Activated T-helper 1 cell treated with anti-CD3 and anti-CD28 coated beads, Interleukin-12 subunit alpha, Interleukin-12 subunit beta, Interleukin-2, Interleukin-4 antibody, amounts not matched to agents 30 ng/mL and 10 ng/mL and 1 ng/mL, durations not matched to agents 14 hours and 24 hours and 36 hours (primary cell): Measurements from ENCODE around the gene PLCB1. TPM values are rescaled to one million over a fixed set of nuclear protein-coding genes. Genes with fewer than 3 reads are reported as not detected.

Experiments
- DNase-seq: peaks from one replicate; pipeline ENCODE4 v3.0.0; 2021; ENCODE audit warnings: low spot score
- H3K27ac Mint-ChIP-seq: one replicate; pipeline ENCODE4 v1.8.0; 2021; ENCODE audit warnings: mild to moderate bottlenecking, mixed read lengths
- H3K27me3 Mint-ChIP-seq: one replicate; pipeline ENCODE4 v1.8.0; 2022; ENCODE audit warnings: mild to moderate bottlenecking, moderate library complexity, mixed read lengths; ENCODE audit not compliant: insufficient read depth
- H3K36me3 Mint-ChIP-seq: one replicate; pipeline ENCODE4 v1.8.0; 2021; ENCODE audit warnings: low read depth, mixed read lengths
- H3K4me1 Mint-ChIP-seq: one replicate; pipeline ENCODE4 v1.8.0; 2021; ENCODE audit warnings: low read depth, mixed read lengths
- H3K4me3 Mint-ChIP-seq: one replicate; pipeline ENCODE4 v1.8.0; 2021; ENCODE audit warnings: mild to moderate bottlenecking, moderate library complexity, mixed read lengths
- H3K9me3 Mint-ChIP-seq: one replicate; pipeline ENCODE4 v1.8.0; 2021; ENCODE audit warnings: mixed read lengths
- intact Hi-C: fragments of 100-400 bp; cut with micrococcal nuclease; formaldehyde crosslinking; loops from one replicate; pipeline ENCODE4 v1.15.1; 2024
- total RNA-seq: library from RNA; stranded (reverse); gene quantifications from 2 replicates; pipeline ENCODE4 v1.2.3, GENCODE V29; 2022

PLCB1 gene
- total RNA-seq, 1 donor from 2014 or later = 3.2 TPM

GRCh38 chr20:8726460-8726859 lies 594.4 kb downstream of the PLCB1 start:
- Mint-ChIP-seq H3K36me3 (no peaks in the 10 kb centered on the region), H3K27me3 (no peaks in the 10 kb centered on the region), H3K4me3 (no peak overlapping the region), H3K4me1 (no peaks in the 10 kb centered on the region), H3K9me3 (no peaks in the 10 kb centered on the region), H3K27ac (no peak overlapping the region)
- DNase-seq = no peak
- intact Hi-C loops = no loop called here

GRCh38 chr20:8735014-8735413 lies 602.9 kb downstream of the PLCB1 start:
- Mint-ChIP-seq H3K27me3 (no peaks in the 10 kb centered on the region), H3K4me3 (no peak overlapping the region), H3K4me1 (no peaks in the 10 kb centered on the region), H3K36me3 (no peaks in the 10 kb centered on the region), H3K9me3 (no peaks in the 10 kb centered on the region), H3K27ac (no peak overlapping the region)
- DNase-seq = no peak
- intact Hi-C loops = loop anchor here (5.0 kb wide), 1 partner anchor 603 kb away; the partner anchor contains the start of gene PLCB1

- H3K27ac Mint-ChIP-seq = no peak overlapping the region
- no peaks in the 10 kb centered on the region for H3K9me3 Mint-ChIP-seq
- intact Hi-C loops = loop anchor here (5.0 kb wide), 1 partner anchor 603 kb away; the partner anchor contains the start of gene PLCB1
- no peak overlapping the region for H3K4me3 Mint-ChIP-seq
- no peak for DNase-seq
- no peaks in the 10 kb centered on the region for H3K27me3 Mint-ChIP-seq
- H3K4me1 Mint-ChIP-seq = no peaks in the 10 kb centered on the region
- no peaks in the 10 kb centered on the region for H3K36me3 Mint-ChIP-seq
Observed at GRCh38 chr20:8735674-8736073, 603.6 kb downstream of the PLCB1 start.

- no peaks in the 10 kb centered on the region for H3K9me3 Mint-ChIP-seq
Observed at GRCh38 chr20:8740265-8740664, 608.2 kb downstream of the PLCB1 start.

GRCh38 chr20:8744228-8744844 lies 612.3 kb downstream of the PLCB1 start:
- no peak for DNase-seq
- H3K27me3 Mint-ChIP-seq = no peaks in the 10 kb centered on the region
- no peaks in the 10 kb centered on the region for H3K9me3 Mint-ChIP-seq
- H3K4me1 Mint-ChIP-seq = no peaks in the 10 kb centered on the region
- no peaks in the 10 kb centered on the region for H3K36me3 Mint-ChIP-seq
- H3K4me3 Mint-ChIP-seq = no peak overlapping the region
- intact Hi-C loops = loop anchor here (10.0 kb wide), 1 partner anchor 530 kb away; no protein-coding TSS in a partner anchor
- no peak overlapping the region for H3K27ac Mint-ChIP-seq

More at GRCh38 chr20:8740265-8740664, 608.2 kb downstream of the PLCB1 start:
- no peaks in the 10 kb centered on the region for H3K27me3 Mint-ChIP-seq
- DNase-seq = no peak
- H3K36me3 Mint-ChIP-seq = no peaks in the 10 kb centered on the region
- no peaks in the 10 kb centered on the region for H3K4me1 Mint-ChIP-seq
- H3K4me3 Mint-ChIP-seq = no peak overlapping the region
- intact Hi-C loops = loop anchor here (10.0 kb wide), 1 partner anchor 525 kb away; no protein-coding TSS in a partner anchor
- no peak overlapping the region for H3K27ac Mint-ChIP-seq

GRCh38 chr20:8749101-8749500 lies 617.0 kb downstream of the PLCB1 start:
- peaks cover 3% of the 10 kb centered on the region for H3K27me3 Mint-ChIP-seq
- H3K9me3 Mint-ChIP-seq = no peaks in the 10 kb centered on the region
- intact Hi-C loops = loop anchor here (10.0 kb wide), 1 partner anchor 534 kb away; no protein-coding TSS in a partner anchor
- no peak for DNase-seq
- H3K4me1 Mint-ChIP-seq = no peaks in the 10 kb centered on the region
- H3K4me3 Mint-ChIP-seq = no peak overlapping the region
- no peaks in the 10 kb centered on the region for H3K36me3 Mint-ChIP-seq
- H3K27ac Mint-ChIP-seq = no peak overlapping the region

GRCh38 chr20:8749986-8750385 lies 617.9 kb downstream of the PLCB1 start:
- no peaks in the 10 kb centered on the region for H3K36me3 Mint-ChIP-seq
- H3K4me1 Mint-ChIP-seq = no peaks in the 10 kb centered on the region
- H3K9me3 Mint-ChIP-seq = no peaks in the 10 kb centered on the region
- intact Hi-C loops = loop anchor here (10.0 kb wide), 1 partner anchor 535 kb away; no protein-coding TSS in a partner anchor
- no peak overlapping the region for H3K4me3 Mint-ChIP-seq
- DNase-seq = no peak
- H3K27me3 Mint-ChIP-seq = peaks cover 3% of the 10 kb centered on the region
- H3K27ac Mint-ChIP-seq = no peak overlapping the region

- Mint-ChIP-seq H3K4me1 (no peaks in the 10 kb centered on the region), H3K4me3 (no peak overlapping the region), H3K27ac (no peak overlapping the region), H3K27me3 (peaks cover 5% of the 10 kb centered on the region), H3K9me3 (no peaks in the 10 kb centered on the region), H3K36me3 (no peaks in the 10 kb centered on the region)
- intact Hi-C loops = no loop called here
- DNase-seq = no peak
Observed at GRCh38 chr20:8755340-8756118, 623.5 kb downstream of the PLCB1 start.

GRCh38 chr20:8756410-8756809 lies 624.3 kb downstream of the PLCB1 start:
- Mint-ChIP-seq H3K4me1 (no peaks in the 10 kb centered on the region), H3K27ac (no peak overlapping the region), H3K9me3 (no peaks in the 10 kb centered on the region), H3K4me3 (no peak overlapping the region), H3K36me3 (no peaks in the 10 kb centered on the region), H3K27me3 (peaks cover 5% of the 10 kb centered on the region)
- intact Hi-C loops = no loop called here
- no peak for DNase-seq

- no peak for DNase-seq
- Mint-ChIP-seq H3K27ac (no peak overlapping the region), H3K4me1 (no peaks in the 10 kb centered on the region), H3K4me3 (no peak overlapping the region), H3K9me3 (no peaks in the 10 kb centered on the region), H3K27me3 (peaks cover 2% of the 10 kb centered on the region), H3K36me3 (no peaks in the 10 kb centered on the region)
- intact Hi-C loops = no loop called here
Observed at GRCh38 chr20:8757146-8757545, 625.1 kb downstream of the PLCB1 start.

- Mint-ChIP-seq H3K4me1 (no peaks in the 10 kb centered on the region), H3K27me3 (peaks cover 2% of the 10 kb centered on the region), H3K4me3 (no peak overlapping the region), H3K36me3 (no peaks in the 10 kb centered on the region), H3K9me3 (no peaks in the 10 kb centered on the region), H3K27ac (no peak overlapping the region)
- DNase-seq = no peak
- intact Hi-C loops = no loop called here
Observed at GRCh38 chr20:8764344-8764962, 632.4 kb downstream of the PLCB1 start.

- no peak for DNase-seq
- Mint-ChIP-seq H3K27ac (no peak overlapping the region), H3K9me3 (no peaks in the 10 kb centered on the region), H3K4me1 (no peaks in the 10 kb centered on the region), H3K4me3 (no peak overlapping the region), H3K36me3 (no peaks in the 10 kb centered on the region), H3K27me3 (peaks cover 2% of the 10 kb centered on the region)
- intact Hi-C loops = no loop called here
Observed at GRCh38 chr20:8766868-8767390, 634.9 kb downstream of the PLCB1 start.

GRCh38 chr20:8774412-8774811 lies 642.3 kb downstream of the PLCB1 start:
- intact Hi-C loops = no loop called here
- H3K4me1 Mint-ChIP-seq = no peaks in the 10 kb centered on the region
- no peaks in the 10 kb centered on the region for H3K27me3 Mint-ChIP-seq
- DNase-seq = no peak
- H3K9me3 Mint-ChIP-seq = no peaks in the 10 kb centered on the region
- no peaks in the 10 kb centered on the region for H3K36me3 Mint-ChIP-seq
- H3K4me3 Mint-ChIP-seq = no peak overlapping the region
- H3K27ac Mint-ChIP-seq = no peak overlapping the region
